HEK293 (cell line): Measurements from ENCODE around the gene PRM1.
A peak's percentile ranks its signal among the peaks of the same experiment; 100 is the strongest.

ENCODE experiments used
- CTCF ChIA-PET: fragments of 350-600 bp; formaldehyde crosslinking; extraction: SDS; loops from one replicate; lab custom pipeline; 2021; ENCODE audit warnings: antibody characterized with exemption; lab: Yijun Ruan, JAX
- POLR2A ChIA-PET: fragments of 300-600 bp; formaldehyde crosslinking; extraction: SDS; loops from one replicate; lab custom pipeline; 2020; ENCODE audit warnings: antibody characterized with exemption, inconsistent platforms; lab: Yijun Ruan, JAX
- H3K27ac ChIP-seq: fragments of 200-500 bp; sonication (Bioruptor generic); 2 replicates; pipeline ENCODE4 v1.5.1; 2014; ENCODE audit warnings: low read depth, low read length, control low read depth, inconsistent platforms; ENCODE audit errors: extremely low read depth
- H3K36me3 ChIP-seq, 2 experiments: fragments of 200-500 bp in 1 of 2; sonication (Bioruptor generic) in 1 of 2; 1 replicate in 1 of 2; 2 replicates in 1 of 2; pipeline ENCODE4 v1.5.1; 2014 to 2017; ENCODE audit warnings: inconsistent platforms in 2 of 2, low read length in 2 of 2; ENCODE audit not compliant: control insufficient read depth in 2 of 2, insufficient read depth in 1 of 2
- H3K4me1 ChIP-seq: fragments of 200-500 bp; sonication (Bioruptor generic); 2 replicates; pipeline ENCODE4 v1.5.1; 2014; ENCODE audit warnings: mild to moderate bottlenecking, low read length, inconsistent platforms; ENCODE audit not compliant: control insufficient read depth, insufficient read depth
- H3K4me3 ChIP-seq: 2 replicates; pipeline ENCODE4 v1.5.1; 2011; ENCODE audit warnings: low read depth, mild to moderate bottlenecking, control low read depth, low read length, moderate library complexity
- H3K9me3 ChIP-seq: fragments of 200-500 bp; sonication (Bioruptor generic); 2 replicates; pipeline ENCODE4 v1.5.1; 2014; ENCODE audit warnings: low read depth, low read length, inconsistent platforms; ENCODE audit not compliant: control insufficient read depth, insufficient read depth
- EGR2 ChIP-seq: fragments of 450-650 bp; formaldehyde crosslinking; IDR thresholded peaks from 2 replicates; pipeline ENCODE4 v1.5.1; 2016; ENCODE audit warnings: low read depth, missing biosample characterization, missing genetic modification characterization
- GLIS1 ChIP-seq: fragments of 450-650 bp; formaldehyde crosslinking; IDR thresholded peaks from 2 replicates; pipeline ENCODE4 v1.5.1; 2016; ENCODE audit warnings: missing biosample characterization, missing genetic modification characterization
- HOXD13 ChIP-seq: sonication (generic); formaldehyde crosslinking; IDR thresholded peaks from 2 replicates; pipeline ENCODE4 v1.8.0; 2022; ENCODE audit warnings: missing genetic modification reagents, borderline replicate concordance
- INSM2 ChIP-seq: fragments of 450-650 bp; formaldehyde crosslinking; IDR thresholded peaks from 2 replicates; pipeline ENCODE4 v1.5.1; 2016; ENCODE audit warnings: missing biosample characterization, missing genetic modification characterization
- OVOL3 ChIP-seq: fragments of 450-650 bp; formaldehyde crosslinking; IDR thresholded peaks from 2 replicates; pipeline ENCODE4 v1.5.1; 2016; ENCODE audit warnings: missing biosample characterization, missing genetic modification characterization
- ZFHX2 ChIP-seq: fragments of 450-650 bp; formaldehyde crosslinking; conservative IDR thresholded peaks from 2 replicates; pipeline ENCODE4 v1.5.1; 2016; ENCODE audit warnings: missing biosample characterization, missing genetic modification characterization
- ZIC2 ChIP-seq: fragments of 450-650 bp; formaldehyde crosslinking; IDR thresholded peaks from 2 replicates; pipeline ENCODE4 v1.5.1; 2016; ENCODE audit warnings: missing biosample characterization, missing genetic modification characterization
- ZNF513 ChIP-seq: fragments of 450-650 bp; IDR thresholded peaks from 2 replicates; pipeline ENCODE4 v1.5.1; 2018; ENCODE audit warnings: missing biosample characterization, missing genetic modification characterization
- ZNF623 ChIP-seq: fragments of 450-650 bp; formaldehyde crosslinking; IDR thresholded peaks from 2 replicates; pipeline ENCODE4 v1.5.1; 2016; ENCODE audit warnings: missing biosample characterization, missing genetic modification characterization
- ZNF639 ChIP-seq: fragments of 450-650 bp; formaldehyde crosslinking; IDR thresholded peaks from 2 replicates; pipeline ENCODE4 v1.5.1; 2016; ENCODE audit warnings: missing biosample characterization, missing genetic modification characterization
- ZNF664 ChIP-seq: fragments of 450-650 bp; formaldehyde crosslinking; IDR thresholded peaks from 2 replicates; pipeline ENCODE4 v1.5.1; 2016; ENCODE audit warnings: missing biosample characterization, missing genetic modification characterization
- TF ChIP-seq, protein P1 (sequence below): fragments of 450-650 bp; formaldehyde crosslinking; IDR thresholded peaks from 2 replicates; pipeline ENCODE4 v1.5.1; 2016; ENCODE audit warnings: missing biosample characterization, missing genetic modification characterization

The PRM1 gene

GRCh38 chr16:11318817-11319216 lies 37.7 kb upstream of the PRM1 start:
- ChIA-PET CTCF (interaction anchor here (0.7 kb wide), 1 partner anchor 64 kb away, joined by 3 read pairs; no protein-coding TSS in a partner anchor), POLR2A (no interaction called here)
- H3K4me3 ChIP-seq, result no peak overlapping the region
- no peaks in the 10 kb centered on the region for H3K36me3 ChIP-seq
- TF ChIP-seq ZNF623 (tag by site-specific recombination) (peak; percentile 100), ZNF639 (tag by site-specific recombination) (no peak), HOXD13 (CRISPR knock-in tag) (0 out of 2 replicates have a peak, but pooled peaks have one; percentile 17)
- no peaks in the 10 kb centered on the region for H3K4me1 ChIP-seq
- H3K9me3 ChIP-seq, result no peaks in the 10 kb centered on the region
- H3K27ac ChIP-seq, result no peak overlapping the region

GRCh38 chr16:11316331-11317015 lies 35.3 kb upstream of the PRM1 start:
- ChIA-PET POLR2A (no interaction called here), CTCF (no interaction called here)
- Histone ChIP-seq H3K4me3 (no peak overlapping the region), H3K36me3 (no peaks in the 10 kb centered on the region), H3K9me3 (no peaks in the 10 kb centered on the region), H3K4me1 (no peaks in the 10 kb centered on the region), H3K27ac (no peak overlapping the region)
- TF ChIP-seq, protein P1, sequence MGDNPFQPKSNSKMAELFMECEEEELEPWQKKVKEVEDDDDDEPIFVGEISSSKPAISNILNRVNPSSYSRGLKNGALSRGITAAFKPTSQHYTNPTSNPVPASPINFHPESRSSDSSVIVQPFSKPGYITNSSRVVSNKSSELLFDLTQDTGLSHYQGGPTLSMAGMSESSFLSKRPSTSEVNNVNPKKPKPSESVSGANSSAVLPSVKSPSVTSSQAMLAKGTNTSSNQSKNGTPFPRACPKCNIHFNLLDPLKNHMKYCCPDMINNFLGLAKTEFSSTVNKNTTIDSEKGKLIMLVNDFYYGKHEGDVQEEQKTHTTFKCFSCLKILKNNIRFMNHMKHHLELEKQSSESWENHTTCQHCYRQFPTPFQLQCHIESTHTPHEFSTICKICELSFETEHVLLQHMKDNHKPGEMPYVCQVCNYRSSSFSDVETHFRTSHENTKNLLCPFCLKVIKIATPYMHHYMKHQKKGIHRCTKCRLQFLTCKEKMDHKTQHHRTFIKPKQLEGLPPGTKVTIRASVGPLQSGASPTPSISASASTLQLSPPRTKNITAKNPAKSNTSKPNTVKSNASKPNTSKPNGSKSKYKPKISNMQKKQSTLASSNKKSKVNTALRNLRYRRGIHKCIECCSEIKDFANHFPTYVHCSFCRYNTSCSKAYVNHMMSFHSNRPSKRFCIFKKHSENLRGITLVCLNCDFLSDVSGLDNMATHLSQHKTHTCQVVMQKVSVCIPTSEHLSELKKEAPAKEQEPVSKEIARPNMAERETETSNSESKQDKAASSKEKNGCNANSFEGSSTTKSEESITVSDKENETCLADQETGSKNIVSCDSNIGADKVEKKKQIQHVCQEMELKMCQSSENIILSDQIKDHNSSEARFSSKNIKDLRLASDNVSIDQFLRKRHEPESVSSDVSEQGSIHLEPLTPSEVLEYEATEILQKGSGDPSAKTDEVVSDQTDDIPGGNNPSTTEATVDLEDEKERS (tag by site-specific recombination), result no peak
- TF ChIP-seq INSM2 (tag by site-specific recombination) (no peak), OVOL3 (tag by site-specific recombination) (no peak), ZNF664 (tag by site-specific recombination) (peak; percentile 38; the same call in 1 of the 2 replicates)

DNA sequence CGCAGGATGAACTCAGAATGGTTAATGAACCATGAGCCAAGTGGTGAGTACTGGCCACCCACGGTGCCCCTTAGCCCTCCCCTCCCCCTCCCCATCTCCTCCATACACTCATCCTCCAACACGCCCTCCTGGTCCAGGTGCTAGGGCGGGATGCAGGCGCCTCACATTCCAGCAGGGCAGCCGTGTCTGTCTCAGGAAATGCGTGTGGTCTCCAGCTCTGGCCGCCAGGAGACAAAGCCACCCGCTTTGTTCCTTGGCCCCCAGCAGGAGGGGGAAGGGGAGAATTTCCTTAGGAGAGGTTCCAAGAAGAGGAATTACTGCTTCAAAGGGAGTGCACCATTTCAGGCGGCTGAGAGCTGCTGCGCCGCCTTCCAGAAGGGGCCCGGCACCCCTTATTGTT lies 34.4 kb upstream of the PRM1 start:
- POLR2A ChIA-PET, result interaction anchor here (0.7 kb wide), 1 partner anchor 56 kb away, joined by 3 read pairs; no protein-coding TSS in a partner anchor
- Histone ChIP-seq H3K36me3 (no peaks in the 10 kb centered on the region), H3K4me1 (no peaks in the 10 kb centered on the region), H3K4me3 (no peak overlapping the region), H3K9me3 (no peaks in the 10 kb centered on the region)
- CTCF ChIA-PET, result interaction anchor here (0.6 to 0.7 kb wide), 2 partner anchors 111 to 448 kb away, joined by 3 read pairs; no protein-coding TSS in a partner anchor
- TF ChIP-seq ZNF513 (tag by site-specific recombination), result no peak
- peak; percentile 14; the same call in 1 of the 2 replicates for TF ChIP-seq GLIS1 (tag by site-specific recombination)
- TF ChIP-seq EGR2 (tag by site-specific recombination), result peak; percentile 85
- TF ChIP-seq ZFHX2 (tag by site-specific recombination), result peak; percentile 71
- TF ChIP-seq ZIC2, result peak; percentile 34
- TF ChIP-seq, all 188 proteins: peak for 4
- no peak overlapping the region for H3K27ac ChIP-seq
